ENCODE data around the gene HOXA9. TPM values are rescaled to one million over a fixed set of nuclear protein-coding genes. Genes with fewer than 3 reads are reported as not detected.

The HOXA9 gene
- not detected for total RNA-seq

DNA sequence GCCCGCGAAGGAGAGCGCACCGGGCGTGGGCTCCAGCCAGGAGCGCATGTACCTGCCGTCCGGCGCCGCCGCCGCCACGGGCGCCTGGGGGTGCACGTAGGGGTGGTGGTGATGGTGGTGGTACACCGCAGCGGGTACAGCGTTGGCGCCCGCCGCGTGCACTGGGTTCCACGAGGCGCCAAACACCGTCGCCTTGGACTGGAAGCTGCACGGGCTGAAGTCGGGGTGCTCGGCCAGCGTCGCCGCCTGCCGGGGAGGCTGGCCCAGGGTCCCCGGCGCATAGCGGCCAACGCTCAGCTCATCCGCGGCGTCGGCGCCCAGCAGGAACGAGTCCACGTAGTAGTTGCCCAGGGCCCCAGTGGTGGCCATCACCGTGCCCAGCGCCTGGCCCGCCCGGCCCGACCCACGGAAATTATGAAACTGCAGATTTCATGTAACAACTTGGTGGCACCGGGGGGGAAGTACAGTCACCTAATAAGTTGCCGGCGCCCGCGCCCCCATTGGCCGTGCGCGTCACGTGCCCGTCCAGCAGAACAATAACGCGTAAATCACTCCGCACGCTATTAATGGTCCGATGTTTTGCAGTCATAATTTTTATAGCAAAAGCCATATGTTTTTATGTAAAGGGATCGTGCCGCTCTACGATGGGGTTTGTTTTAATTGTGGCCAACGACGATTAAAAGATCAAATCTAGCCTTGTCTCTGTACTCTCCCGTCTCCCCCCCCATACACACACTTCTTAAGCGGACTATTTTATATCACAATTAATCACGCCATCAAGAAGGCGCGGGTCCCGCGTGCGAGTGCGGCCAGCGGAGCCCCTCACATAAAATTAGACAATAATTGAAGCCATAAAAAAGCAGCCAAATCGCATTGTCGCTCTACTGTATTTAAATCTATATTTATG lies at the start of gene HOXA9:
Gene HOXA9, minus strand, starts transcription at position 449 of the 907 bp plus-strand sequence. Its CDS starts 80 bp downstream, at position 369.
- Mint-ChIP-seq H3K4me3 (peak within 1 kb of the TSS; percentile 30), H3K27me3 (peaks cover 79% of the 10 kb centered on the region), H3K9me3 (no peaks in the 10 kb centered on the region), H3K27ac (peak within 1 kb of the TSS; percentile 65), H3K4me1 (peaks cover 12% of the 10 kb centered on the region), H3K36me3 (ENCODE audit: low read depth) (no peaks in the 10 kb centered on the region)
- ChIA-PET POLR2A (no interaction called here), CTCF (interaction anchor here (1.5 kb wide), 1 partner anchor 1311 kb away, joined by 3 read pairs; no protein-coding TSS in a partner anchor)
- DNase-seq, result no peak

DNA sequence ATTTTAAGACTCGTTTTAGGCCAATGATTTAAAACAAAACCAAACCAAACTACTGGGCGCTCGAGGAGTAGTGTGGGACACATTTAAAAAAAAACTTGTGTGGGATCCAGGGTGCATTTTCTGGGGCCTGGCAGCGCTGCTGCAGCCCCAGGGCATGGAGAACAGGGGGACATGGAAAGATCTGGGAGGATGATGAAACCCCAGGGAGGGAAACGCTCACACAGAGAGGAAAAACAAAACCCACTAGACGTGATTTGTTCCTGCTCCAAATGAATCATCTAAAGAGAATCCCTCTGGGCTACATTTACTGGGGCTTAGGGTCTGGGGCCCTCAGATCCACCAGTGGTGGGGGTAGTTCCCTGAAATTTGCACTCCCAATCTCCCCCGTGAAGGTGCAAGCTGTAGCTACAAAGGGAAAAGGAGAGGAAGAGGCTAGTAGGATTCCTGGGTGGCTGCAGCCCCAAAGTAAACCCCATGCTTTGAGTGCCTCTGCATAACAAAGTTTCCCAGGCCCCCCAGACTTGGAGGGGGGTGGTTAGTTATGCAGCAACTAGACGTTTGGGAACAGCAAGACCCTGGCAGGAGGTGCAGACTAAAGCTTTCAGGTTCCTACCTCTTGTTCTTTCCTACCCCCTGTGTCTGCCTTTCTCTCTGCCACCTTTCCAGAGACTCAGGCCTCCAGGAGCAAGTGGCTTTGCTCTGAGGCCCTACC lies 49.1 kb upstream of the HOXA9 start:
- DNase-seq, result no peak
- ChIA-PET POLR2A (no interaction called here), CTCF (no interaction called here)
- no peaks in the 10 kb centered on the region for H3K9me3 Mint-ChIP-seq
- H3K4me1 Mint-ChIP-seq, result no peaks in the 10 kb centered on the region
- peaks cover 79% of the 10 kb centered on the region for H3K27me3 Mint-ChIP-seq
- no peak overlapping the region for H3K27ac Mint-ChIP-seq
- no peak overlapping the region for H3K4me3 Mint-ChIP-seq
- no peaks in the 10 kb centered on the region for H3K36me3 Mint-ChIP-seq (ENCODE audit: low read depth)

DNA sequence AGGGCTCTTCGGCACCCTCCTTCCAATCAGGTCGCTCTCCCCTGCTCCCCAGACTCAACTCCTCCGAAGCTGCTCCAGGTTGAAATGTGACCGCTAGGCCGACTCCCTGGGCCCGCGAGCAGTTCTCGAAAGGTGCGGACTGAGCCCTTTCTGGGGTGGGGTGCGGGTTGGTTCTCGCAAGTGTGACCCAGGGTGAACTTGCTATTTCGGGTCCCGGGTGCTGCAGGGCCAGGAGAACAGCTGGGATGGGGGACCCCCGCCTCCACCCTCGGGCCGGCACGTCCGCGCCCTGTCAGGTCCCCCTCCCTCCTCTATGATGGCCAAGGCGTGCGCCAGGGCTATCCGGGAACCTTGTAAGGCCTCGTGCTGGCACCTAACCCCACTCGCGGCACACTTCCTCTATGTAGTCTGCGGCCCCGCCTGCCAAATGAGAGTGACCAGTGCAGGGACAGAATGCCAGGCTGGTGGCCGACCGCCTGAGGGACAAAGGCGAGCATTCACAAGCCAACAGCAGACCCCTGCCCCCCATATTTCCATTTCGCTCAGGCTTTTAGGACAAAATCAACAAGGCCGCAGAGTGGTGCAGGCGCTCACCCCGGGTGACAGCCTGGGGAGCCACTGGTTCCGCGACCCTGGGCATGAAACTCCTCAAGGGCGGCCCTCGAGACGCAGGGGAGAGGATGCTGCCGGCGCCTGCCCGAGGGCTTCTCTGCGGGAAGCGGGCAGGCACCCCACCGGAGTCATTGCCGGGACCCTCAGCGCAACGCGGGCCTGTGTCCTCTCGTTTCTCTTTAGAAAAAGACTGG lies 48.3 kb upstream of the HOXA9 start:
- CTCF ChIA-PET, result no interaction called here
- Mint-ChIP-seq H3K36me3 (ENCODE audit: low read depth) (no peaks in the 10 kb centered on the region), H3K27ac (no peak overlapping the region), H3K9me3 (no peaks in the 10 kb centered on the region), H3K4me1 (no peaks in the 10 kb centered on the region), H3K4me3 (no peak overlapping the region), H3K27me3 (peaks cover 81% of the 10 kb centered on the region)
- no peak for DNase-seq
- POLR2A ChIA-PET, result no interaction called here

DNA sequence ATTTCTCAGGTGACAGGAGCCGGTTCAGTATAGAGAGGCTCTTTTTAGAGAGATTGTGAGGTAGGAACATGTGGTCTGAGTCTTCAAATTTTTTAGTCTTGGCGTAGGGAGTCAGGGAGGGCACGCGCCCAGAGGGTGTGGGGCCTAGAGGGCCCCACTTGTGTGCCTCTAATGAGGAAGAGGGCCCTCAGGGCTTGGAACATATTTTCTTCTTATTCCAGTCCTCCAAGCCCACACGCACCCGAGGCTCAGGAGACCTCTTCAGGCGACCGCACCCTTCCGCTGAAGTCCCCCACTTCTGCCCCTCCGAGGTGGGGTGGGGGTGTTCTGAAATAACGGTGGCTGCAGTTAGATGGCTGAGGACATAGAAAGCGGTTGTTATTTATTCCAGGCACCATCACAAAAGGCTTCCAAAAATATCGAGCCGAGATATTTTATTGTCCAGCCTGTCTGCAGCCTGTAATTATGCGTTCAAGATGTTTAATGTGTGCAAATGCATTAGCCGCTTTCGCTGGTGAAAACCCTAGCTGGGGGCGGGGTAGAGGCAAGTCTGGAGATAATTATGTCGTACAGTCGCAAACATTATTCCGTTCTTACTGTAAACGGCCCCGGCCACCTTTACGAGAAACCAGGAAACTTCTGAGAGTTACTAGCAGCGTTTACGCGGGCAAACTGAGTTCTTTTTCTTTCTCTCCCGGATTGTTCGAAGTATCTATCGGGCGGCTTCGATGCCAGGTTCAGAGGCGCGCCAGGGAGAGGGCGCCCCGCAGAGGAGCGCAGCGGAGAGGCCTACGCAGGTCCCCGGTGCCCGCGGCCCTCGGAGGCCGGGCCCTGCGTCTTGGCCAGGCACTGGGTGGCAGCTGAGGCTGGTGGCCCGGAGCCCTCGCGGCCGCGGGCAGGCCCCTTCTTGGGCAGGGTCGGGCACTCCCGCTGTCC lies 47.4 kb upstream of the HOXA9 start:
- H3K27ac Mint-ChIP-seq, result no peak overlapping the region
- ChIA-PET CTCF (no interaction called here), POLR2A (no interaction called here)
- peaks cover 85% of the 10 kb centered on the region for H3K27me3 Mint-ChIP-seq
- no peaks in the 10 kb centered on the region for H3K9me3 Mint-ChIP-seq
- H3K4me3 Mint-ChIP-seq, result no peak overlapping the region
- DNase-seq, result no peak
- H3K36me3 Mint-ChIP-seq (ENCODE audit: low read depth), result no peaks in the 10 kb centered on the region
- H3K4me1 Mint-ChIP-seq, result no peaks in the 10 kb centered on the region

DNA sequence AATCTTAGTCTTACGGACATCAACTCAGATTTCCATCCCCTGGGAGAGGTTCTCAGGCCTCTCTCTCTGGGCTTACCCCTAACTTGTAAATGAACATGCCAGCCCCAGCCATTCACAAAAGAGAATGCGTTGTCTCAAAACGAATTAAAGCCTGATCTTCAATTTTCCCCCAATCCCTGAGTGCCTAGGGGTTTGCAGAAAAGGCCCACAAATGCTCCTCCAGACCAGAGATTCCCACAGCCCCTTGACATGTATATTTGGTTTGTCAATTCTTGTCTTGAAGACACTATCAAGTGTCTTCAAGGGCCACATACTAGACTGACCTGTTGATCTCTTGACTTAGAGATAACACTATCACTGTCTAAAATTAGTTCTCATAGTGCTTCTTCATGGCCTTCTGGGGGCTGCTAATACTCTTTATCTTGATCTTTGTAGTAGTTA lies 46.4 kb upstream of the HOXA9 start:
- CTCF ChIA-PET, result interaction anchor here (0.7 to 2.4 kb wide), 4 partner anchors 9 to 709 kb away, joined by 3 to 8 read pairs (median 6); no protein-coding TSS in a partner anchor
- Mint-ChIP-seq H3K27ac (no peak overlapping the region), H3K9me3 (no peaks in the 10 kb centered on the region), H3K4me1 (no peaks in the 10 kb centered on the region), H3K4me3 (no peak overlapping the region), H3K27me3 (peaks cover 88% of the 10 kb centered on the region), H3K36me3 (ENCODE audit: low read depth) (no peaks in the 10 kb centered on the region)
- no peak for DNase-seq
- POLR2A ChIA-PET, result no interaction called here

DNA sequence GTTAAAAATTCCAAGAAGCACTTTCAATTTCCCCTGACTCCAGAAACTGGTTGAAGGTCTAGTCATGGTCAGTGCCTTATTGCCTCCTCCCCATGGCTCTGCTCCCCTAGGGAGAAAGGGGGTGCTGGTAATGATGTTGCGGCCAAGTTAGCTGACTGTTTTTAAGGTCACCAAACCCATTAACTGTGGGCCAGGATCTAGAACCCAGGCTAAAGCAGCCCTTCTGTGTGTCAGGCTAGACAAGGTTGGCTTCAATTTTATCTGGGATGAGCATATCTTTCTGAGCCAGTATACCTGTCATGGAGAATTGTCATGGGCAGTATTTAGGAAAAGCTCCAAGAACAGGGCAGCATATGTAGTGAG lies 45.7 kb upstream of the HOXA9 start:
- Mint-ChIP-seq H3K27ac (no peak overlapping the region), H3K36me3 (ENCODE audit: low read depth) (no peaks in the 10 kb centered on the region), H3K9me3 (no peaks in the 10 kb centered on the region), H3K4me3 (no peak overlapping the region), H3K4me1 (no peaks in the 10 kb centered on the region), H3K27me3 (peaks cover 90% of the 10 kb centered on the region)
- ChIA-PET CTCF (interaction anchor here (0.7 to 2.4 kb wide), 8 partner anchors 8 to 808 kb away, joined by 3 to 8 read pairs (median 4); no protein-coding TSS in a partner anchor), POLR2A (no interaction called here)
- DNase-seq, result no peak

DNA sequence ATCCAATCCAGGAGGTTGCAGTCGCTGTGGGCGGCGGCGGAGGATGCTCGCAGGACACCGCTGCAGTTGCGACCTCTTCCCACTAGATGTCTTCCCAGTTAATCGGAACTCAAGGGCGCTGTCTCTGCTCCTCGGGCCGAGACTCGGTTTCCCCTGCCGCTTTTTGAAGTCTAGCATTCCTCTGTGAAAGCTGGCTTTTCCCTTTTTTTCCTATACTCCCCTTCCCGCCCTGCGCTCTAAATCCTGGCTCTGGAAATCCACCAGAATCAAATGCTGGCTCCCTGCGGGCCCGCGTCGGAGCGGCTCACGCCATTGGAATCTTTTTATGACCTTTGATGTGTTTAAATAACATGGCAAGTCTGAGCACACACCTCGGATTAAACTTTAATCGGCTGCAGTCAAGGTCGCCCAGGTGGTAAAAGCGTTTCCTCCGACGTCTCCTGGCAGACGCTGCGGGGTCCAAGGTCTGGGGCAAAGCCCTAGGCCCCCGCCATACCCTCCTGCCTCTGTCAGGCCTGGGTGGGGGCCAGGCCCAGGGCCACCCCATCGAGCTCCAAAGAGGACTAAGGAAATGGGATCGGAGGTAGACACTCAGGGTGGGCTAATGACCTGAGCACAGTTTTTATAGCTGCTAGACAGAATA lies 45.2 kb upstream of the HOXA9 start:
- POLR2A ChIA-PET, result no interaction called here
- Mint-ChIP-seq H3K27me3 (peaks cover 90% of the 10 kb centered on the region), H3K9me3 (no peaks in the 10 kb centered on the region), H3K27ac (no peak overlapping the region), H3K4me3 (no peak overlapping the region), H3K36me3 (ENCODE audit: low read depth) (no peaks in the 10 kb centered on the region), H3K4me1 (peaks cover 2% of the 10 kb centered on the region)
- CTCF ChIA-PET, result interaction anchor here (0.8 to 2.4 kb wide), 8 partner anchors 11 to 809 kb away, joined by 3 to 8 read pairs (median 4); no protein-coding TSS in a partner anchor
- peak; percentile 37 for DNase-seq

DNA sequence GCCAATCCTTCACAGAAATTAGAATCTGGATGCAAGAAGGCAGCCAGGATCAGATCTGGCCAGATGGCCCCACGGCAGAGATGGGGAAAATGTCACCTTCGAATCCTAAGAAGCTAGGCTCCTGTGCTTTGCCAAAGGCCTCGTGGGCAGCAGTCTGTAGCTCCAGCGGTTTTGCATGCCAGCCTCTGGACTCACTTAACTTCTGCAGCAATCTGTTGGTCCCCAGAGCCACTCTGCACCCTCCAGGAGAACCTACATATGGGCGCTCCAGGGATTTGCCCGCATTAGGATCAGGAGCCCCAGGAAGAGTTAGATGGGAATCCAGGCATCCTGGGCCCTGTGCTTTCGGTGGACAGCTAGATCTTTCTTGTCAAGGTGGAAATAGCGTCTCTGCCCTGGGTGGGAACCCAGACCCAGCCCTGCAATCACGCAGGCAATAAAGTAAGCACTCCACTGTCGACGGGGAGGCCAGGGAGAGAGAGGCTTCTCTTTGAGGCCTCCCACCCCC lies 44.6 kb upstream of the HOXA9 start:
- Mint-ChIP-seq H3K4me3 (no peak overlapping the region), H3K9me3 (no peaks in the 10 kb centered on the region), H3K4me1 (peaks cover 4% of the 10 kb centered on the region), H3K27me3 (peaks cover 90% of the 10 kb centered on the region), H3K27ac (no peak overlapping the region), H3K36me3 (ENCODE audit: low read depth) (no peaks in the 10 kb centered on the region)
- ChIA-PET POLR2A (no interaction called here), CTCF (interaction anchor here (0.9 to 2.4 kb wide), 5 partner anchors 13 to 809 kb away, joined by 3 to 8 read pairs (median 4); no protein-coding TSS in a partner anchor)
- DNase-seq, result no peak

DNA sequence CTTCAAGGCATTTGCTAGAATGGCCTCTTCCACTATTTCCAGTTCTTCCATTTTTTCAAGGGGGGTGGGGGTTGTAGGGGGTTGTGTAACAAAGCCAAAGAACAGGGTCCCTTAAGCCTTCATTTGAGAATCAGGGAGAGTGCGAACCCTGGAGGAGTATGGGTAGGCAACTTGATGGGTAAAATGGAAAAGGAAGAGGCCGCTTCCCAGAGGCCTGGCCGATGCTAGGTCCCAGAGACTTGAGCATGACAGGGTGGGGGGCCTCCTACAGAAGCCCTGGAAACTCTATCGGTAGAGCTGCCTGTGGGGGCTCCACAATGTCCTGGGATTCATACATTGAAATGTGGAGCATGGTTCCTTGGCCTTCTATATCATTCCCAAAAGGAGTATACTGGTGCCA lies 43.7 kb upstream of the HOXA9 start:
- ChIA-PET CTCF (interaction anchor here (0.7 to 1.7 kb wide), 2 partner anchors 369 to 810 kb away, joined by 3 to 8 read pairs; no protein-coding TSS in a partner anchor), POLR2A (no interaction called here)
- Mint-ChIP-seq H3K27ac (no peak overlapping the region), H3K4me3 (no peak overlapping the region), H3K9me3 (no peaks in the 10 kb centered on the region), H3K4me1 (peaks cover 4% of the 10 kb centered on the region), H3K36me3 (ENCODE audit: low read depth) (no peaks in the 10 kb centered on the region), H3K27me3 (peaks cover 91% of the 10 kb centered on the region)
- no peak for DNase-seq

DNA sequence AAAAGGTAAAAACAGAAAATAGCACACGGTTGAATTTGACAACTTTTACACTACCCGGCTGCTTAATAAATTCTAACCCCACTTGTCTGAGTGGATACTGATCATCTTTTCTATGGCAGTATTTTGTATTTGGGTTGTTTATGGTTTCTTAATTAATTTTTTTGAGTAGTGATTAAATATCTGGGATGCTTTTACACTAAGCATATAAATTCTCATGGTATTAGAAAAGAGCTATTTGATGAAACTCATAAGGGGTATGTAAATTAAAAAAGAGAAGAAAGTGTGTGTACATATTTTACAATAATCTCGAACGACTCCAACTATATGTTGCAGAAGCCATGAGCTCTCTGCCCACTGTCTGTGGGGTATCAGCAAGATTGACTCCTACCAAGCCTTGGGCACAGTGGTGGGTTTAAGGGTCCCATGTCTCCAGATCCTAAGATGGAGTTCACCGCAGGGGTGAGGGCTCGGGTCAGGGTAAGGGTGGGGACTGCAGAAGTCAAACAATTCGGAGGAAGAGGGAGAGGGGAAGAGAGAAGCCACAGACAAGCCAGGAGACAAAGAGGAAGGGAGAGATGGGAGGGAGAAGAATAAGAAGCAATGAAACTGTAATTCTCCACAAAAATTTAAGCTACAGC lies 42.1 kb upstream of the HOXA9 start:
- no peak for DNase-seq
- ChIA-PET POLR2A (no interaction called here), CTCF (interaction anchor here (1.0 kb wide), 1 partner anchor 11 kb away, joined by 5 read pairs; no protein-coding TSS in a partner anchor)
- no peak overlapping the region for H3K27ac Mint-ChIP-seq
- H3K4me3 Mint-ChIP-seq, result no peak overlapping the region
- H3K36me3 Mint-ChIP-seq (ENCODE audit: low read depth), result no peaks in the 10 kb centered on the region
- H3K9me3 Mint-ChIP-seq, result no peaks in the 10 kb centered on the region
- H3K4me1 Mint-ChIP-seq, result peaks cover 6% of the 10 kb centered on the region
- H3K27me3 Mint-ChIP-seq, result peaks cover 92% of the 10 kb centered on the region

Data from activated CD4-positive, alpha-beta memory T cell treated with anti-CD3 and anti-CD28 coated beads, Interleukin-2, amount 10 ng/mL, durations not matched to agents 7 days and 5 days (primary cell).